ENCODE results near the gene ALDH3B2.

DNA sequence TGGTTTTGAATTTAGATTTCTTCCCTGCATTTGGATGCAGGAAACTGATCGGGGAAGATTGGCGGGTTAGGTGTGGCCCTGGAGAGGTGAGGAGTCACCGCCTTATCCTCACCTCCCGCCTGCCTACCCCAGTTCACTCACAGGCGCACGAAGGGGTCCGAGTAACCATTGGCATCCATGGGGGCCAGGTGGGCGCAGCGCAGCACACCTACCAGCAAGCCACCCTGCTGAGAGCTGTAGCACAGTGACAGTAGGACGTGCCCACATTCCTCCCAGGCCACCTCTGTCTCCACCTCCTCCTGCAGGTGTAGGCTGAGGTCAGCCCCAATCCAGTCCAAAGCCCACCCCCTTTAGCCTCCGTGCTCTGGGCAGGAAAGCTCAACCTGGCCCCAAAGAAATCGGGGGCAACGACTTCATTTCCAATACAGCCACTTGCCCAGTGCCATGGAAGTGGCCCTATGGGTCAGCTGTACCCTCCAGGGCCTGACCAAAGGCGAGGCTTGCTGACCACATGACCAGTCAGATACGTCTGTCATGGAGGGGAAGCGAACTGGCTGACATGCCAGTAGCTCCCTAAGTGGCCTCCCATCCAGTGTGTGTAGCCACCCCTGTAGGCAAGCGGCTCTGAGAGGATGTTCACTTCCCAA is 61.0 kb downstream of the ALDH3B2 start:
- TF ChIP-seq POLR2A (IDR thresholded peaks at IDR 0.05): no peak
- TF ChIP-seq, protein P1, sequence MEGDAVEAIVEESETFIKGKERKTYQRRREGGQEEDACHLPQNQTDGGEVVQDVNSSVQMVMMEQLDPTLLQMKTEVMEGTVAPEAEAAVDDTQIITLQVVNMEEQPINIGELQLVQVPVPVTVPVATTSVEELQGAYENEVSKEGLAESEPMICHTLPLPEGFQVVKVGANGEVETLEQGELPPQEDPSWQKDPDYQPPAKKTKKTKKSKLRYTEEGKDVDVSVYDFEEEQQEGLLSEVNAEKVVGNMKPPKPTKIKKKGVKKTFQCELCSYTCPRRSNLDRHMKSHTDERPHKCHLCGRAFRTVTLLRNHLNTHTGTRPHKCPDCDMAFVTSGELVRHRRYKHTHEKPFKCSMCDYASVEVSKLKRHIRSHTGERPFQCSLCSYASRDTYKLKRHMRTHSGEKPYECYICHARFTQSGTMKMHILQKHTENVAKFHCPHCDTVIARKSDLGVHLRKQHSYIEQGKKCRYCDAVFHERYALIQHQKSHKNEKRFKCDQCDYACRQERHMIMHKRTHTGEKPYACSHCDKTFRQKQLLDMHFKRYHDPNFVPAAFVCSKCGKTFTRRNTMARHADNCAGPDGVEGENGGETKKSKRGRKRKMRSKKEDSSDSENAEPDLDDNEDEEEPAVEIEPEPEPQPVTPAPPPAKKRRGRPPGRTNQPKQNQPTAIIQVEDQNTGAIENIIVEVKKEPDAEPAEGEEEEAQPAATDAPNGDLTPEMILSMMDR (IDR thresholded peaks at IDR 0.05): no peak

Measured in Peyer's patch (tissue), 4 donors.